ENCODE data around the gene PROSER1.

- TF ChIP-seq CTCF (IDR thresholded peaks at IDR 0.05): no peak
- no peak for TF ChIP-seq POLR2A (IDR thresholded peaks at IDR 0.05)
These were observed 72.6 kb downstream of the PROSER1 start for GRCh38 chr13:38965281-38965680.
